Fibroblast of skin of right quadriceps (primary cell): ENCODE measurements around the gene CHMP6.
A peak's percentile ranks its signal among the peaks of the same experiment; 100 is the strongest.

Experiments used
- DNase-seq: peaks from one replicate; pipeline ENCODE4 v3.0.0-alpha.2; 2013

CHMP6 gene

DNA sequence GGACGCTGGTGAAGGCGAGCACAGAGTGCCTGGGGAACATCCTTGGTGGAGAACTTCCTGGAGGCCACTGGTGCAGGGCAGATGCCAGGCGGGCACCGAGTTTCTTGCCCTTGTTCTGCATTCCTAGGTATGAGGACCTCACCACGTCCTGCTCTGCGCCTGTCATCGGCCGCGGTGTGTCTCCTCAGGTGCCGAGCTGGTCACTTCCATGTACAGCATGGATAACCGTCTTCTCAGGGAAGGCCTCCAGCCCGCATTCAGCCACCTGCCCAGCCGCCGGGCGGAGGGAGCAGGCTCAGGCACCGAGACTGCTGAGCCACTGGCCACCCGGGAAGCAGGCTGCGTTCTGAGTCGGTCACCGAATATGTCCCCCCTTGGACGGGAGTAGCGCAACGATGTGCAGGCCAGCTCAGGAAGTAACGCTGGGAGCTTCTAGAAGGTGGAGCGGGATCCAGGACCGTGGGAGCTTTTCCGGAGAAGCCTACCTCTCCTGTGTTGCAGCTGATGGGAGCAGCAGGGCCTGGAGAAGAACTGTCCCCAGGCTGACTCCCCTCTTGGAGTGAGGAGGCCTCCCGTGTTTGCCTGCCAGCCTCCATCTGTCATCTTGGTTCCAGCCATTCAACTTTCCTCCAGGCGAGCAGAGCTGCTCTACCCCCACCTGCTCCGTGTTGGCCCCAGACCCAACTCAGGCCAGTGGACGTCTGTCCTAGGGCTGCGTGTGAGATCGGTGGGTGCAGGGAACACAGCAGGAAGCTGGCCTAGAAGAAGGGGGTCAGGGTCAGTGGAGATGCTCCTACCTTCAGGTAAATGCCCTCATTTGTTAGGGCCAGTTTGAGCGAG lies 41.2 kb downstream of the CHMP6 start:
- DNase-seq = no peak

GRCh38 chr17:81033535-81034167 lies 42.0 kb downstream of the CHMP6 start:
- DNase-seq = no peak

DNA sequence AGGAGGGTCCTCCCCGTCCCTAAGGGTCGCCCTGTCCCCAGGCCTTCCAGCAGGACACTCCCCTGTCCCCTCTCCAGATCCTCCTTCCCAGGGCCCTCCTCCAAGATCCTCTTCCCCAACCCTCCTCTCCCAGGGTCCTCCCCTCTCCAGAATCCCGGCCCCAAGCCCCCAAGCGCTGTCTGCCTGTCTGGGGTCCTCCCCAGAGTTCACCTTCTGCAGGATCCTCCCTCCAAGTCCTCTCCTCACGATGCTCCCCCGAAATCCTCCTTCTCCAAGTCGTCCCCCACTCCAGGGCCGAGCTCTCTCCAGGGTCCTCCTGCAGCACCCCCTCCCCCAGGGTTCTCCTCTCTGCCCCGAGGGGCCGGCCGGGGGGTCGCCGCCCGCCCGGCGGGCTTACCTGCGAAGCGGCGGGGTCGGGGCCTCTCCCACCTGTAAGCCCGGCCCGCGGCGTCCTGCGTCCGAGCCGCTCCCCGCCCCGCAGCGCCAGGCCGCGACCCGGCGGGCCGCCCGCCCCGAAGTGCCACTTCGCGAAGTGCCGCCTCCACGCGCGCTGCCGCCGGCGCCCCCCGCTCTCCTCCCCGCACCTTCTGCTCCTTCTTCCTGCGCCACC lies 42.6 kb downstream of the CHMP6 start:
- no peak for DNase-seq

GRCh38 chr17:81034779-81035520 lies 43.3 kb downstream of the CHMP6 start, which contains the start of gene BAIAP2:
BAIAP2 (plus strand) TSS chr17:81035151; CDS start chr17:81035255, 104 bp downstream.
- DNase-seq = peak; percentile 95

DNA sequence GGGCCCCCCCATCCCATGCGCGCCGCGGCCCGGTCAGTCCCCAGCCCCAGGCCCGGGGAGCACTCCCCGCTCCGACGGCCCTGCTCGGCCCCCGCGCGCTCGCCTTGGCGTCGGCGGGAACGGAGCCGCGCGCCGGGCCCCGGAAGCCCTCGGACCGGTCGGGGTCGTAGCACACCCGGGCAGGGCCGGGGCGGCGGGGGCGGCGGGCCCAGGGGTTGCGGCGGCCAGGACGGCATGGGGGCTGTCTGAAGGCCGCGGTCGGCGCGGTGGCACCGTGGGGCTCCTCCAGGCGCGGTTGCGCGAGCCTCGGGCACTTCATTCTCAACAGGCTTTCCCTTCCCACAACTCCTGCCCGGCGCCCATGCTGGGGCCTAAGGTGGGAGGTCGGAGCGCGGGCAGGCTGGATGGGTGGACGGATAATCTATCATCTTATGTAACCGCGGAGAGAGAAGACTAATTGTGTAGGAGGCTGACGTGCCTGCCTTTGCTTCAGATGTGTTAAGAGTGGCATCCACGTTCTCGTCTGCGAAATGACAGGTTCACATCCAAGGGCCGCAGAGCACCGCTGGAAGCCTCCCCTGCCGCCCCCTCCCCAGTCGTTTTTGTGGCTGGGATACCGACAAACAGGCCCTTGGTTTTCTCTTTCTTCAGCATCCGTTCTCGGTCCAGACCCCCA lies 44.0 kb downstream of the CHMP6 start:
- DNase-seq = no peak

DNA sequence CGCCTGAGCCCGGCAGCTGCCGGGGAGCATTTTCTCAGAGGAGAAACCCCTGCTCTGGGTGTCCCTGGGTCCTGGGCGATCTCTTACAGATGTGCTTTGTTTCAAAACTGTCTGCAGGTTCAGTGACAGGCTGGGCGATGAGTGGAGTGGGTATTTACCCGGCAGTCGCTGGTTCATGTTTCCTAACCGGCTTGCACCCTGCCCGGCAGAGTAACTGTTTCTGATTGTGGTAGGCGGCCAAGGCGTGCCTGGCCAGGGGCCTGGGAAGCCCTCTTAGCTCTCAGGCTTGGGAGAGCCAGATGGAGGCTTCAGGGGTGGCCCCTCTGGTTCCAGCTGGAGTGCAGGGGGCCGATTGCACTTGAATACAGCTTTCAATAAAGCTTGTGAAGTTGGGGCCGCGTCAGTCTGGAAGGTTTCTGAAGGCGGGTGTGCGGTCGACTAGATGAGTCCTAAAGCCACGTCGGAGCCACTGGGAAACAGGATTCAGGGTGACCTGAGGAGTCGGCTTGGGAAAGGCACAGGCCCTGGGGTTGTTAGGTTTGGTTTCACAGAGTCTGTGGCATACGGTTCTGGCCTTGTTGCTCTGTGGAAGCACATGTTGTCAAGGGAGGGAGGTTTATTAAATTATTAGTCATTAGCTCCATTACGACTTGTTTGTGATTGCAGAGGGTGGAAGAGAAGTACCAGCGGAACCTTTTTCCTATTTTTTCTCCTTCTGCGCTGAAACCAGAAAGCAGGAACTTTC lies 44.7 kb downstream of the CHMP6 start:
- DNase-seq = no peak

GRCh38 chr17:81037026-81037797 lies 45.6 kb downstream of the CHMP6 start:
- DNase-seq = no peak

GRCh38 chr17:81037798-81038733 lies 46.4 kb downstream of the CHMP6 start:
- DNase-seq = no peak

GRCh38 chr17:81039096-81039495 lies 47.5 kb downstream of the CHMP6 start:
- DNase-seq = no peak

- peak; percentile 81 for DNase-seq
These were observed 48.5 kb downstream of the CHMP6 start for GRCh38 chr17:81039854-81040758.

- DNase-seq = no peak
These were observed 49.2 kb downstream of the CHMP6 start for GRCh38 chr17:81040791-81041337.

GRCh38 chr17:81042606-81043005 lies 51.0 kb downstream of the CHMP6 start:
- no peak for DNase-seq

DNA sequence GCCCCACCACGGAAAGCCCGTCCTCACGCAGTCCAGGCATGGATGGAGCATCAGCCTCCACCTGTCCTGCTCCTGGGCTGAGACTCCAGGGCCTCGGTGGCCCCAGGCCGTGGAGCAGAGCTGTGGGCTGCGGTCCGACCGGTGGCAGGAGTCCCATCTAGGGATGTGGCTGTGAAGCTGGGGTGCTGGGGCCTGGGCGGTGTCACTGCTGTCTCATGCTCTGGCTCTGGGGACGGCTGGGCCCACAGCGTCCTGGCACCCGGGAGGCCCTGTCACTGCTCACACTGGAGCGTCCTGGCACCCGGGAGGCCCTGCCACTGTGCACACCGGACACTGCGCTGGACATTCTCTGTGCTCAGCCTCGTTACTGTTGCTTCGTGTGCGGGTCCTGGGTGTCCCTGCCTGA lies 51.7 kb downstream of the CHMP6 start:
- DNase-seq = no peak

GRCh38 chr17:81043725-81044427 lies 52.2 kb downstream of the CHMP6 start:
- DNase-seq = no peak

DNA sequence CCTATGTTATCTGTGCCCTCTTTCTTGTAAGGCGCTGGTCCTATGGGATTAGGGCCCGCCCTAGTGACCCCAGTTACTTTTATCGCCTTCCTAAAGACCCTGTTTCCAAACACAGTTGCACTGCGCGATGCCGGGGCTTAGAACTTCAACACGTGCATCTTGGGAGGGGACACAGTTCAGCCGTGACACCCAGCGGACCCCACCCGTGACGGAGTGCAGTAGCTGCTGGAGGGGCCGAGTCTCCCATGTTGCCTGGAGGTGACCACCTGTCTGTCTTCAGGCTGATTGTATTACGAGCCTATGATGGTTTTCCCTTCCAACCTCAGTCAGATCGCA lies 52.8 kb downstream of the CHMP6 start:
- DNase-seq = no peak

DNA sequence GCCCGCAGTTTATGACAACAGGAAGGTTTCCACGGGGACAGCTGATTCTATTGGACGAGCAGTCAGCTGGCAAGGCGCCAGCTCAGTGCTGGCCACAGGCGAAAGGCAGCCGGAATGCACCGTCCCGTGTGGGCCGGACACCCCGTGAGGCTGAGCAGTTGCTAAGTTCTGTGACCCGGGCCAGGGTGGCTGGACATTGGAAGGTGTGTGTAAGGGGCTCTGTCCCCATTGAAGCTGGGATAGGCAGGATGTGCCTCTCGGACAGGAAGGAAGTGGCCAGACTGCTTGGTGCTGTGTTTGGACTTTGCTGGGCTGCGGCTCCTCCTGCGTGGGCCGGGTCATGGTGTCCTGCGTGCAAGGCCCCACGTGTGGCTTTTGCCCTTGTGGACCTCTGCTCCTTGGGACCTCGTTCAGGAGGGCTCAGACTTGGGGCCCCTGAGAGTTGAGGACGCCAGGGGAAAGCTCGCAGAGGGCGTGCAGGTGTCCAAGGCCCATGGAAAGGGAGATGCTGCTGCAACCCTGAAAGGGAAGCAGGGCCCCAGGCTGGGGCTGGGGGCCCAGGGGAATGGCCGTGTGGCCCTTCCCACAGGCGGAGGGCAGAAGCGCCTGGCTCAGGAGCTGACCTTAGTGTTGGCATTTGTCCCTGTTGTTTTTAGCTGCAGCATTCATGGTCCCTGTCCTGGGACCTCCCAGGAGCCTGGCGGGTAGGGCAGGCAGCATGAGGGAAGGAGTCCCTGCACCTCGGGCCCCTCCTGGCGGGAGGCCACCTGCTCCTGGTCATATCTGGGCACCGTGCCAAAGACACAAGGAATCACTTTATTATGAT lies 53.3 kb downstream of the CHMP6 start:
- DNase-seq = peak; percentile 40

GRCh38 chr17:81045590-81046095 lies 54.0 kb downstream of the CHMP6 start:
- DNase-seq = no peak
